Sciatic nerve (tissue), 2 donors: ENCODE results near the gene TXNDC15. TPM values are rescaled to one million over a fixed set of nuclear protein-coding genes. Genes with fewer than 3 reads are reported as not detected.
"Not testable (repeated sequence)": the region's sequence is repeated elsewhere in the genome, so short reads cannot be mapped to it uniquely, and the experiment has no call there.

Experiments
- ATAC-seq: fragments of 200-7000 bp; cut with Tn5 transposase; one replicate; pipeline ENCODE4 v1.9.1; 2020; ENCODE audit warnings: mild to moderate bottlenecking, moderate library complexity
- DNase-seq: peaks from one replicate; pipeline ENCODE4 v3.0.0-alpha.2; 2020; ENCODE audit warnings: low spot score
- intact Hi-C: fragments of 100-400 bp; cut with DNase I; formaldehyde crosslinking; loops from one replicate; pipeline ENCODE4 v1.14.2; 2022
- total RNA-seq: library from RNA; stranded (reverse); fragmentation: NEBNext Ultra II Directional; extraction: Animal tissue kit (Norgen Biotek cat#: 25700); gene quantifications from one replicate; pipeline ENCODE4 v1.2.1, GENCODE V29; 2021
- donor health status: DM: no; HTN: no; CAD: no.
- donor health status: DM: no; HTN: no; CAD: no.

TXNDC15 gene
- total RNA-seq, 1 donor from 2014 or later: 84.7 TPM

DNA sequence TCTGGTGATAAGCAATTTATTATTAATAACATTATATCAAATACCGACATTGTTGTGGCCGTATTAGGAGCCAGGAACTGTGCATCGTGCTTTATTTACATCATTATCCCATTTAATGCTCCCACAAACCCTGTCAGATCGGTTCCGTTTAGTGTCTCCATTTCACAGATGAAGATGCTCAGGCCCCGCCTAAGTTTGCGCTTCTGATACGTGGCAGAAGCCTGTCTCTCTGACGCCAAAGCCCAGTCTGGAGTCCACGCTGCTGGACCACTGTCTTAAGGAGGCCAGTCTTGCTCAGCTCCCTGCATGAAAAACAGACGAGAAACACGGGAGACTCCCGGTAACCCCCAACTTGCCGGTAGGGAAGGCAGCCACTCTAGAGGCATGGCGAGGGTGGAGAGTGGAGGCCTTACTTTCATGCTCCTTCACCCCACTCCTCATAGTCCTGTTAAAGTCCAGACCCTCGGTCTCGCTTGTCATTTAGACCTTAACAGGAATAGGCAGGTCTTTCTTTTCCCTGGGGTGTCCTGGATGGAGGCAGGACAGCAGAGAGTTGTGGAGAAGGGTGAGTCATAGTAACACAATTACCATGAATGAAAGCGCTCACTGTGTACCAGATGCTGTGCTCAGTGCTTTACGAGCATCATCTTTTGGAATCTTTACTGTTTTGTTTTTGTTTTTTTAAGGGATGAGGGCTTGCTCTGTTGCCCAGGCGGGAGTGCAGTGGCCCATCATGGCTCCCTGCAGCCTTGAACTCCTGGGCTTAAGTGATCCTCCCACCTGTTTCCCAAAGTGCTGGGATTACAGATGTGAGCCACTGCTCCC lies 872 bp downstream of the TXNDC15 start:
- DNase-seq: peak; percentile 82
- peak; percentile 88 for ATAC-seq
- intact Hi-C loops: no loop called here

DNA sequence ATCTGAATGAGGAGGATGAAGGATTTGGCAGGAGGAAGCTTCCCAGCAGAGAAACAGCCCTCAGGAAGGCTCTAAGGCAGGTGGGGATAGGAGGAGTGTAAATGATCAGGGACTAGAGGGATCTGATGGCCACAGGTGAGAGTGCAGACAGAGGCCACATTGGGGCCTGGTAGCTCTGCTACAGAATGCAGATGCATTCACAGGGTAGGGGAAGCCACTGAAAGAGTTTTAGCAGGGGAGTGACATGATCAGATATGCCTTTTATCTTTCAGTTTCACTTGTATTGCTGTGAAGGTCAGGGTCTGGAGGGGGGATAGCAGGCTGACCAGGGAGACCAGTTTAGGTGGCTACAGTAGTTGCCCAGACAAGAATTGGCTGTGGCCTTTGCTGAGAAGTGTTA lies 3.0 kb downstream of the TXNDC15 start:
- intact Hi-C loops: no loop called here
- no peak for DNase-seq
- no peak for ATAC-seq

DNA sequence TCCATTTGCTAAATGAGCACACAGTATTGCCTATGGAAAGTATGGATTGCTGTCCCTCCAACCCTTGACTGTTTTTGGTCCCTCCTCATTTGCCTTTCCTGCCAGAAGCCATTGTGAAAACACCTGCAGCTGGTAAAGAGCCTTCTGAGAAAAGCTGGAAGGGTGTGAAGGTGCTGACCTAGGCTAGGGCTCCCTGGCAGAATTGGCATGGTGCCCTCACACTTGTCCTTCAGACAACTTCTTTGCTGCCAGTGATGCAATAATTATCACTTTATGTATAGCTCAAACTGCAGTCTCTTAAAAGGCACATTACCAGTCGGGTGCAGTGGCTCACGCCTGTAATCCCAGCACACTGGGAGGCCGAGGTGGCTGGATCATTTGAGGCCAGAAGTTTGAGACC lies 4.2 kb downstream of the TXNDC15 start:
- ATAC-seq (no peak), DNase-seq (no peak)
- intact Hi-C loops: no loop called here

- intact Hi-C loops: no loop called here
- ATAC-seq (no peak), DNase-seq (no peak)
Observed at GRCh38 chr5:134879456-134879855, 5.3 kb downstream of the TXNDC15 start.

- ATAC-seq, intact Hi-C loops: not testable (repeated sequence)
Observed at GRCh38 chr5:134880937-134881336, 6.8 kb downstream of the TXNDC15 start.

DNA sequence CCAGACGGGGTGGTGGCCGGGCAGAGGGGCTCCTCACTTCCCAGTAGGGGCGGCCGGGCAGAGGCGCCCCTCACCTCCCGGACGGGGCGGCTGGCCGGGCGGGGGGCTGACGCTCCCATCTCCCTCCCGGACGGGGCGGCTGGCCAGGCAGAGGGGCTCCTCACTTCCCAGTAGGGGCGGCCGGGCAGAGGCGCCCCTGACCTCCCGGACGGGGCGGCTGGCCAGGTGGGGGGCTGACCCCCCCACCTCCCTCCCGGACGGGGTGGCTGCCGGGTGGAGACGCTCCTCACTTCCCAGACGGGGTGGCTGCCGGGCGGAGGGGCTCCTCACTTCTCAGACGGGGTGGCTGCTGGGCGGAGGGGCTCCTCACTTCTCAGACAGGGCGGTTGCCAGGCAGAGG lies 7.5 kb downstream of the TXNDC15 start:
- DNase-seq, ATAC-seq, intact Hi-C loops: not testable (repeated sequence)

More at GRCh38 chr5:134880937-134881336, 6.8 kb downstream of the TXNDC15 start:
- DNase-seq: not testable (repeated sequence)

- DNase-seq (no peak), ATAC-seq (no peak)
- intact Hi-C loops: no loop called here
Observed at GRCh38 chr5:134887593-134888159, 13.5 kb downstream of the TXNDC15 start.

- intact Hi-C loops: no loop called here
- DNase-seq (no peak), ATAC-seq (no peak)
Observed at GRCh38 chr5:134889335-134889734, 15.2 kb downstream of the TXNDC15 start.

- intact Hi-C loops: no loop called here
- DNase-seq: no peak
- no peak for ATAC-seq
Observed at GRCh38 chr5:134891473-134891872, 17.3 kb downstream of the TXNDC15 start.

- no peak for ATAC-seq
- DNase-seq: no peak
- intact Hi-C loops: no loop called here
Observed at GRCh38 chr5:134892282-134892681, 18.1 kb downstream of the TXNDC15 start.

DNA sequence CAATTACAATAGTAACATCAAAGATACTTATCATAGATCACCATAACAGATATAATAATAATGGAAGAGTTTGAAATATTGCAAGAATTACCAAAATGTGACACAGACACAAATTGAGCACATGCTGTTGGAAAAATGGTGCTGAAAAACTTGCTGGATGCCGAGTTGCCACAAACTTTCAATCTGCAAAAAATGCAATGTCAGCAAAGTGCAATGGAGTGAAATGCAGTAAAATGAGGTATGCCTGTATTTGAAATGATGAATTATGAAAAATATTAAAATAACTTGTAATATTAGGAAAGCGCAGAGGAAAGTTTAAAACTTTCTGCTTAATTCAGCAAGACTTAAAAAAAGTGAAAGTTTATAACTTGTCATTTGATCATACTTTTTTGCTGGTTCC lies 18.8 kb downstream of the TXNDC15 start:
- DNase-seq (no peak), ATAC-seq (no peak)
- intact Hi-C loops: no loop called here

GRCh38 chr5:134893748-134894505 lies 19.8 kb downstream of the TXNDC15 start:
- DNase-seq (no peak), ATAC-seq (no peak)
- intact Hi-C loops: no loop called here

DNA sequence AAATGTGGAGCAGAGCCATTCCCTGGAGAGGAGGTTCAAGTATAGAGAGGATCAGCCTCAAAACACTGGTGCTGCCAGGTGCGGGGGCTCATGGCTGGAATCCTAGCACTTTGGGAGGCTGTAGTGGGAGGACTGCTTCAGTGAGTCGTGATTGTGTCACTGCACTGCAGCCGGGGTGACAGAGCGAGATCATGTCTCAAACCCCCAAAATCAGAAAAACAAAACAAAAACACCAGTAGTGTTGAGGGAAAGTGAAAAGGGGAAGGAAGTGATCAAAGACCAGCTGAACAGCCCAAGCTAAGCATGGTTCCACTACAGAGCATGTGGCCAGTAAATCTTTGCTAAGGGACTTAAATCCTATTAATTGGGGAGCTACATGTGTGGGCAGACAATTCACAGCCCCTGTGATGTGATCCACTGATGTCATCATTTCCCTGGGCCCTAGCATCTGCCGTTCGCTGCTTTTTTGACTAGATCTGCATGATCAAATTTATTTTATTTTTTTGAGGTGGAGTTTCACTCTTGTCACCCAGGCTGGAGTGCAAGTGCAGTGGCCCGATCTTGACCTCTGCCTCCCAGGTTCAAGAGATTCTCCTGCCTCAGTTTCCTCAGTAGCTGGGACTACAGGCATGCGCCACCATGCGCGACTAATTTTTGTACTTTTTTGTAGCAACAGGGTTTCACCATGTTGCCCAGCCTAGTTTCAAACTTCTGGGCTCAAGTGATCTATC lies 28.1 kb downstream of the TXNDC15 start:
- ATAC-seq (no peak), DNase-seq (no peak)
- intact Hi-C loops: no loop called here

DNA sequence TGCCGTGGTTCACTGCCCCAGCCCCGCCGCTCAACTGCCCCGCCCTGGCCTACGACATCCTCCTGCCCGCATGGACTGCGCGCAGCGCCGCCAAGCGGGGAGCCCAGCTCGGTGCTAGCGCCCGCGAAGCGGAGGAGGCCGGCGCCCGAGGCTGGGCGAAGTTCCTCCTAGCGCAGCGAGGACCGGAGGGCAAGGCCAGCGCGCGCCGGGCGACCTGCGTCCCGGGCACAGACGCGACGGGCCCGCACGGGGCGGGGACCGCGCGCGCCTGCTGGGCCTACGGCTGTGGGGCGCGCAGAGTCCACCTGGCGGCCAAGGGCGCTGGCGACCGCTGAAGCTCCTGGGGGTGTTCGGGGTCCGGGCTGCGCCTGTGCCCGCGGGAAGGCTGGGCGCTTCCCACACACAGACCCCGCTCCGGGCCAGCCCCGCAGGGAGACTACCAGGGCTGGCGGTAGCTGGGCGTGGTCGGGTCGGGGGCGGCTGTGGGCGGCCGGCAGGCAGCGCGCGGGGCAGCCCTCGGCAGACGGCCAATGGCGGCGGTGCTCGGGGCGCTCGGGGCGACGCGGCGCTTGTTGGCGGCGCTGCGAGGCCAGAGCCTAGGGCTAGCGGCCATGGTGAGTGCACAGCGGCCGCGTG lies 30.6 kb downstream of the TXNDC15 start, which contains the start of gene PCBD2:
Gene PCBD2, plus strand, starts transcription at position 522 of the 636 bp plus-strand sequence. Its CDS starts 9 bp downstream, at position 531.
- intact Hi-C loops: no loop called here
- DNase-seq: peak; percentile 95
- ATAC-seq: peak; percentile 96

DNA sequence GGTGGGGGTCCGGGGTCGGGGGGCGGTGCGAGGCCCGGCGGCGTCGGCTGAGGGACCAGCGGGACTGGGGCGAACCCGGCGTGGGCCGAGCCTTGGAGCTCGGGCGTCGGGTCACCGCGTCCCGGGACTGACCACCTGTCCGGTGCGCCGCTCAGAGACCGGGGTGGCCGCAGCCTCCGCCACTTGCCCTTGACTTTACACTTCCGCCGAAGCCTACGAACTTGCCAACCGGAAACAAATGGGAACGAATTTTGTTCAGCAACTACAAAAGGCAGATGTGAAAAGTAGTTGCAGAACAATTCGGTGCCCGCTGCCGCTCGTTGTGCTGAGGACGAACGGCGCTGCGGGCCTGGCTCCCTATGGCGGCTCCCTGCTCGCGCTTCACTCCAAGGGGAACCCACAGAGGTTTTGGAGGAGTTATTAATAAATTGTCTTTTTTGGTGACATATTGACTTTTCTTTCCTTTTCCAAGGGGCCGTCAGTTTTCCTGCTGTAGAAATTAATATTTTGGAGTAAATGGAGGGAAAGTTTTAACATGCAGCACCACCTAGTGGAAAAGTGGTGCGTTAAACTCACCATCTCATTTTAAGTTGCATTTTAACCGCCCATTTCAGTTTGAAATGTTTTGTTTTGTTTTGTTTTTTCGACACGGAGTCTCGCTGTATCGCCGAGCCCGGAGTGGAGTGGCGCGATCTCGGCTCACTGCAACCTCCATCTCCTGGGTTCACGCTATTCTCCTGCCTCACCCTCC lies 31.2 kb downstream of the TXNDC15 start:
- DNase-seq (no peak), ATAC-seq (peak; percentile 45)
- intact Hi-C loops: no loop called here

GRCh38 chr5:134906811-134907210 lies 32.6 kb downstream of the TXNDC15 start:
- intact Hi-C loops: no loop called here
- ATAC-seq (no peak), DNase-seq (no peak)

GRCh38 chr5:134910752-134911151 lies 36.6 kb downstream of the TXNDC15 start:
- DNase-seq, intact Hi-C loops, ATAC-seq: not testable (repeated sequence)
